Body of pancreas (tissue), 4 donors: ENCODE results near the gene PPL. TPM values are rescaled to one million over a fixed set of nuclear protein-coding genes. Genes with fewer than 3 reads are reported as not detected.
A peak's percentile ranks its signal among the peaks of the same experiment; 100 is the strongest.

ENCODE experiments used
- ATAC-seq: fragments of 150-250 bp; one replicate; pipeline ENCODE4 v1.9.1; 2016
- DNase-seq, 4 donors: peaks; one replicate each; pipeline ENCODE4 v3.0.0-alpha.2; 2019
- H3K27ac ChIP-seq, 4 donors: fragments of 200-600 bp; sonication (generic); 1 replicate in 3 of 4; 2 replicates in 1 of 4; pipeline versions ENCODE4 v1.5.1 to v1.6.1; 2016 to 2019; ENCODE audit warnings: mild to moderate bottlenecking in 1 of 4, mixed read lengths in 1 of 4, moderate library complexity in 1 of 4
- H3K27me3 ChIP-seq, 2 donors: fragments of 200-600 bp; sonication (generic); one replicate each; pipeline ENCODE4 v1.6.0; 2016; ENCODE audit warnings: mild to moderate bottlenecking in 1 of 2
- H3K36me3 ChIP-seq, 2 donors: fragments of 200-600 bp; sonication (generic); replicated peaks in 1 of 2; 2 replicates each; pipeline ENCODE4 v1.5.1; 2016; ENCODE audit warnings: low read depth in 2 of 2; ENCODE audit not compliant: insufficient read depth in 1 of 2
- H3K4me1 ChIP-seq: fragments of 200-600 bp; sonication (generic); one replicate; pipeline ENCODE4 v1.6.0; 2016
- H3K4me3 ChIP-seq, 2 donors: fragments of 200-600 bp; sonication (generic); 1 replicate in 1 of 2; 2 replicates in 1 of 2; pipeline ENCODE4 v1.5.1; 2016 to 2019
- H3K9me3 ChIP-seq, 3 donors: fragments of 200-600 bp; sonication (generic); 1 replicate in 2 of 3; 2 replicates in 1 of 3; pipeline ENCODE4 v1.5.1; 2016
- CTCF ChIP-seq, 7 experiments: fragments of 450-650 bp in 4 of 7; fragments of 200-600 bp in 3 of 7; sonication (generic) in 3 of 7; IDR thresholded peaks; one replicate each; pipeline ENCODE4 v1.5.1; 2016 to 2019; ENCODE audit warnings: antibody characterized with exemption in 7 of 7
- POLR2A ChIP-seq, 3 donors: fragments of 450-650 bp; IDR thresholded peaks; one replicate each; pipeline ENCODE4 v1.6.1; 2016; ENCODE audit warnings: antibody characterized with exemption in 3 of 3, mild to moderate bottlenecking in 2 of 3
- WGBS, 2 donors: methylation state at CpG; one replicate each; pipeline ENCODE4 v1.1.5; 2017; 5-methylcytosine and 5-hydroxymethylcytosine counted together
- intact Hi-C: fragments of 100-400 bp; cut with DNase I; formaldehyde crosslinking; loops from one replicate; pipeline ENCODE4 v1.15.1; 2023
- total RNA-seq, 2 donors: library from RNA; depleted of rRNA; stranded (reverse); fragments of >200 nt; gene quantifications; one replicate each; pipeline ENCODE4 v1.1.0, GENCODE V29; 2016

The PPL gene
- total RNA-seq, 2 donors from 2014 or later = 20.2 to 26.0 TPM

GRCh38 chr16:4918781-4919251 lies 18.1 kb downstream of the PPL start:
- peaks cover 13% of the 10 kb centered on the region for H3K4me1 ChIP-seq
- ATAC-seq (peak; percentile 79), DNase-seq (peak; percentile 16 to 65 (median 39))
- no peaks in the 10 kb centered on the region for H3K36me3 ChIP-seq
- H3K27ac ChIP-seq = peak overlapping the region in 2 of 4 donors; percentile 41 to 58
- H3K9me3 ChIP-seq = no peaks in the 10 kb centered on the region
- no peak for TF ChIP-seq POLR2A (IDR thresholded peaks at IDR 0.05)
- TF ChIP-seq CTCF (IDR thresholded peaks at IDR 0.05) = no peak
- H3K4me3 ChIP-seq = no peak overlapping the region
- WGBS, 2 donors = 40 to 52% methylated on average over 4 to 13 of the region's 13 CpGs
- intact Hi-C loops = no loop called here
- H3K27me3 ChIP-seq = no peaks in the 10 kb centered on the region

DNA sequence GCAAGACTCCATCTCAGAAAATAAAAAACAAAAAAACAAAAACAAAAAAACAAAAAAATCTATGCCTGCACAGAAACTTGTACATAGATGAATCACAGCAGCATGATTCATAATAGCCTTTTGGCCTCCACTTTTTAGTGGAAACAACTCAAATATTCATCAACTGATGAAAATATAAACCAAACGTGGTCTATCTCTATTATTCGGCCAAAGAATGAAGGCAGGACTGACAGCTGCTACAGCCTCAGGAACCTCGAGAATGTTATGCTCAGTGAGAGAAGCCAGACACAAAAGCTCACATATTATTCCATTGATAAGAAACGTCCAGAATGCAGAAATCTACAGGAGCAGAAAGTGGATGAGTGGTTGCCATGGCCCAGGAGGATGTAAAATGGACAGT lies 19.8 kb downstream of the PPL start:
- 50 to 57% methylated on average over 4 of the region's 4 CpGs for WGBS, 2 donors
- DNase-seq (no peak), ATAC-seq (no peak)
- Histone ChIP-seq H3K27me3 (no peaks in the 10 kb centered on the region), H3K27ac (no peak overlapping the region), H3K36me3 (no peaks in the 10 kb centered on the region), H3K4me1 (peaks cover 7% of the 10 kb centered on the region), H3K4me3 (no peak overlapping the region), H3K9me3 (no peaks in the 10 kb centered on the region)
- intact Hi-C loops = no loop called here
- TF ChIP-seq POLR2A (IDR thresholded peaks at IDR 0.05) (no peak), CTCF (IDR thresholded peaks at IDR 0.05) (no peak)

- no peaks in the 10 kb centered on the region for H3K36me3 ChIP-seq
- 75 to 76% methylated on average over 9 to 11 of the region's 11 CpGs for WGBS, 2 donors
- ATAC-seq = no peak
Observed at GRCh38 chr16:4915226-4915761, 21.7 kb downstream of the PPL start.

DNA sequence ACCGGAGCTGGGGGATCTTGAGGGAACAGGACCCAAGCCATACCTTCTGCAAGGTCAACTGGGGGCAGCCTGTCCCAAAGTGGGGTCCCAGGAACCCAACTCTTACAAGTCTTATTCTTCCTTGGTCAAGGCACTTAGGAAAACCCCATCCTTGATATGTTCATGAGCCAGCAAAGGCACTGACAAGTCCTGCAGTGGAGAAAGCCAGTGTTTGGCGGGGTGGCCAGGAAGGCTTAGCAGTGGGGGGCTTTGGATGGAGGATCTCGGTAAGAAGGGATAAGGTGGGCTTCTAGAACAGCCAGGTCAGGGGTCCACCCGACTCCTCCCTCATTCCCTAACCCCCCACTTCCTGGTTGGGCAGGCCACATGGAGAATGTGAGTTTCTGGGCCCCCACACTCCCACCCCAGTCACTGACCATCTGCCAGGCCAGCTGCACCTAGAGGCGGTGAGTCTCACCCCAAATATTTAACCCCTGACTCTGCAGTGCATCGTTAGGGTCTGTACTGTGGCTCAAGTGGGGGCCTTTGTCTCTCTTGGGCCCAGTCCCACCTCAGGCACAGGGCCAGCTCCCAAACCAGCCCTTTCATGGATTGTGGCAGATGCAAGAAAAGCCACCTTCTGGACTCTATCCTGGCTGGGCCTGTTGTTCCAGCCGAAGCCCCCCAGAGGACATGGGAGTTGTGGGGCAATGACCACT lies 22.3 kb downstream of the PPL start:
- no peak overlapping the region for H3K27ac ChIP-seq
- WGBS, 2 donors = 89 to 98% methylated on average over 7 of the region's 7 CpGs
- intact Hi-C loops = no loop called here
- H3K9me3 ChIP-seq = no peaks in the 10 kb centered on the region
- H3K36me3 ChIP-seq = no peaks in the 10 kb centered on the region
- TF ChIP-seq CTCF (IDR thresholded peaks at IDR 0.05) (no peak), POLR2A (IDR thresholded peaks at IDR 0.05) (no peak)
- peaks cover 7% of the 10 kb centered on the region for H3K4me1 ChIP-seq
- H3K27me3 ChIP-seq = no peaks in the 10 kb centered on the region
- ATAC-seq (no peak), DNase-seq (no peak)
- no peak overlapping the region for H3K4me3 ChIP-seq

More at GRCh38 chr16:4915226-4915761, 21.7 kb downstream of the PPL start:
- TF ChIP-seq CTCF (IDR thresholded peaks at IDR 0.05) = no peak
- no peak for TF ChIP-seq POLR2A (IDR thresholded peaks at IDR 0.05)
- Histone ChIP-seq H3K27ac (no peak overlapping the region), H3K9me3 (no peaks in the 10 kb centered on the region), H3K27me3 (no peaks in the 10 kb centered on the region), H3K4me1 (peaks cover 7% of the 10 kb centered on the region), H3K4me3 (no peak overlapping the region)
- intact Hi-C loops = no loop called here
- DNase-seq = no peak
